GM12878 (cell line): Measurements from ENCODE around the gene FCHSD2.

Source experiments
- BHLHE40 ChIP-seq, 2 experiments: fragments of 450-650 bp in 1 of 2; IDR thresholded peaks; 2 replicates each; pipeline ENCODE4 v1.6.1; 2011 to 2017; ENCODE audit warnings: low read depth in 2 of 2, borderline replicate concordance in 1 of 2, improper control_type of control experiment in 1 of 2, low read length in 1 of 2, mild to moderate bottlenecking in 1 of 2
- CTCF ChIP-seq, 3 experiments: IDR thresholded peaks in 2 of 3; conservative IDR thresholded peaks in 1 of 3; 2 replicates each; pipeline ENCODE4 v1.5.1; 2011; ENCODE audit warnings: low read depth in 3 of 3, low read length in 3 of 3, mild to moderate bottlenecking in 3 of 3, control low read depth in 2 of 3, moderate library complexity in 2 of 3, inconsistent platforms in 1 of 3, mixed read lengths in 1 of 3; ENCODE audit not compliant: control insufficient read depth in 2 of 3, insufficient read depth in 1 of 3; ENCODE audit errors: extremely low read depth in 1 of 3
- JUND ChIP-seq: IDR thresholded peaks from 2 replicates; pipeline ENCODE4 v1.6.1; 2012; ENCODE audit warnings: low read depth, mild to moderate bottlenecking, low read length, improper control_type of control experiment, moderate library complexity
- NFXL1 ChIP-seq: fragments of 450-650 bp; IDR thresholded peaks from 2 replicates; pipeline ENCODE4 v1.6.1; 2017; ENCODE audit warnings: antibody characterized with exemption, mild to moderate bottlenecking, borderline replicate concordance
- SMAD1 ChIP-seq: fragments of 450-650 bp; IDR thresholded peaks from 2 replicates; pipeline ENCODE4 v1.6.1; 2018; ENCODE audit warnings: mild to moderate bottlenecking, low read depth; ENCODE audit not compliant: partially characterized antibody
- SMC3 ChIP-seq: IDR thresholded peaks from 2 replicates; pipeline ENCODE4 v1.6.1; 2011; ENCODE audit warnings: low read length, improper control_type of control experiment, borderline replicate concordance
- SPI1 ChIP-seq: IDR thresholded peaks from 2 replicates; pipeline ENCODE4 v1.6.1; 2011; ENCODE audit warnings: low read depth, mild to moderate bottlenecking, low read length, moderate library complexity, borderline replicate concordance; ENCODE audit not compliant: insufficient read depth

DNA sequence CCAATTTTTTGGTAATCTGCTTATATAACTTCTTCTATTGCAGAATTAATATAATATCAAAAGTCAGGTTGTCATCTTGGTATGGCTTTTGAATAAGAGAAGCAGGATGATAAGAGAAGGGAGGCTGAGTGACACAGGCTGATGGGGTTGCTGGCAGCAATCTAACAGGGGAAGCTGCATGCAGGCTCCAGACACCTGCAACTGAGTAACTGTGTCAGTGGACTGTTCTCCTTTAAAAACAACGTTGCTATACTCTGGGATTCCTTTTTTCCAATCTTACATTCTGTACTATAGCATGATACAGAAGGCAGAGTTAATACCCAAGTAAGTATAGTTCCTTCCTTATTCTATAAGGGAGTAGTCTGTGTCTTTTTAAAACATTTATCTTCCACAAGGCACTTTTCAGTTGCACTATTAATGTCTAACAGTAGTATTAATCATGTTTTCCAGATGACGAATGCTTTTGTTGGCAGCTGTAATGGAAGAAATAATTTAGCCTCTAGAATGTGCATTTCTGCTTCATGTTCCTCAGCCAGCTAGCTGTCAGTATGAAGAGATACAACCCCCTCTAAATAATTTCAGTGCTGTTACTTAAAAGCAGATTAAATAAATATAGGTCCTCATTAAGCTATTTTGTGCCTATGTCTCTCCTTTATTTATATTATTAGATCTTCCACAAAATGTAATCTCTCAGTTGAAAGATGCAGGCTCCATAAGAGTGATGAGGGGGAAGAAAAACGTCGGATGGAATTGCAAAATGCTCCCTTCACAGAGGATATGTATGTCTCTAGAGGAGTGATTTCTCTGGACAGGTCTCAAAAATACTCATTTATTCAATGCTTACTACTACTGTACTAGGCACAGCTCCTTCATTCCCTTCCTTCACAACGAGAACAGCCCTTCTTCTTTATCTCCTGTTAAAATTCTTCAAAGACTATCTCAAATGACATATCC is 277.1 kb downstream of the FCHSD2 start:
- TF ChIP-seq NFXL1 (no peak), CTCF (IDR thresholded peaks at IDR 0.05 in 2 of 3, conservative IDR thresholded peaks at IDR 0.05 in 1 of 3; ENCODE audit: control insufficient read depth in 2 of 3, extremely low read depth in 1 of 3, insufficient read depth in 1 of 3, low read depth in 3 of 3, low read length in 3 of 3) (no peak), SPI1 (no peak), JUND (no peak), SMAD1 (no peak), SMC3 (no peak), BHLHE40 (IDR thresholded peaks at IDR 0.05; ENCODE audit: borderline replicate concordance in 1 of 2, low read depth in 2 of 2, low read length in 1 of 2) (no peak)
